GM12864 (cell line): ENCODE data around the gene CHRNA9.

ENCODE experiments used
- DNase-seq: peaks from one replicate; pipeline ENCODE4 v3.0.0-alpha.2; 2011; ENCODE audit warnings: low read depth
- H3K4me3 ChIP-seq: 2 replicates; pipeline ENCODE4 v1.5.1; 2011; ENCODE audit warnings: mild to moderate bottlenecking, low read depth, low read length, control low read depth
- CTCF ChIP-seq: IDR thresholded peaks from 2 replicates; pipeline ENCODE4 v1.5.1; 2011; ENCODE audit warnings: low read depth, mild to moderate bottlenecking, moderate library complexity, low read length, control low read depth, inconsistent platforms; ENCODE audit errors: missing control alignments

The CHRNA9 gene

GRCh38 chr4:40372651-40373050, 37.5 kb downstream of the CHRNA9 start:
- TF ChIP-seq CTCF, result no peak
- no peak overlapping the region for H3K4me3 ChIP-seq
- DNase-seq, result no peak

GRCh38 chr4:40373636-40374035, 38.5 kb downstream of the CHRNA9 start:
- TF ChIP-seq CTCF, result no peak
- no peak for DNase-seq
- no peak overlapping the region for H3K4me3 ChIP-seq

GRCh38 chr4:40375095-40375494, 40.0 kb downstream of the CHRNA9 start:
- no peak for TF ChIP-seq CTCF
- no peak overlapping the region for H3K4me3 ChIP-seq
- DNase-seq, result no peak

GRCh38 chr4:40375620-40376019, 40.5 kb downstream of the CHRNA9 start:
- H3K4me3 ChIP-seq, result no peak overlapping the region
- no peak for DNase-seq

GRCh38 chr4:40377512-40378365, 42.6 kb downstream of the CHRNA9 start:
- H3K4me3 ChIP-seq, result no peak overlapping the region
- DNase-seq, result no peak
- no peak for TF ChIP-seq CTCF

More at GRCh38 chr4:40375620-40376019, 40.5 kb downstream of the CHRNA9 start:
- TF ChIP-seq CTCF, result no peak

- TF ChIP-seq CTCF, result no peak
- DNase-seq, result no peak
- no peak overlapping the region for H3K4me3 ChIP-seq
Observed at GRCh38 chr4:40378619-40379018, 43.5 kb downstream of the CHRNA9 start.

GRCh38 chr4:40379248-40379647, 44.1 kb downstream of the CHRNA9 start:
- no peak overlapping the region for H3K4me3 ChIP-seq
- no peak for TF ChIP-seq CTCF
- no peak for DNase-seq
